HG03045 (cell line): ENCODE results near the gene SMURF2.

ENCODE experiments used
- ATAC-seq: cut with Tn5 transposase; IDR thresholded peaks from one replicate; pipeline ENCODE4 v1.9.1; 2021; ENCODE audit warnings: mild to moderate bottlenecking, moderate library complexity; ENCODE audit not compliant: unreplicated experiment

The SMURF2 gene

DNA sequence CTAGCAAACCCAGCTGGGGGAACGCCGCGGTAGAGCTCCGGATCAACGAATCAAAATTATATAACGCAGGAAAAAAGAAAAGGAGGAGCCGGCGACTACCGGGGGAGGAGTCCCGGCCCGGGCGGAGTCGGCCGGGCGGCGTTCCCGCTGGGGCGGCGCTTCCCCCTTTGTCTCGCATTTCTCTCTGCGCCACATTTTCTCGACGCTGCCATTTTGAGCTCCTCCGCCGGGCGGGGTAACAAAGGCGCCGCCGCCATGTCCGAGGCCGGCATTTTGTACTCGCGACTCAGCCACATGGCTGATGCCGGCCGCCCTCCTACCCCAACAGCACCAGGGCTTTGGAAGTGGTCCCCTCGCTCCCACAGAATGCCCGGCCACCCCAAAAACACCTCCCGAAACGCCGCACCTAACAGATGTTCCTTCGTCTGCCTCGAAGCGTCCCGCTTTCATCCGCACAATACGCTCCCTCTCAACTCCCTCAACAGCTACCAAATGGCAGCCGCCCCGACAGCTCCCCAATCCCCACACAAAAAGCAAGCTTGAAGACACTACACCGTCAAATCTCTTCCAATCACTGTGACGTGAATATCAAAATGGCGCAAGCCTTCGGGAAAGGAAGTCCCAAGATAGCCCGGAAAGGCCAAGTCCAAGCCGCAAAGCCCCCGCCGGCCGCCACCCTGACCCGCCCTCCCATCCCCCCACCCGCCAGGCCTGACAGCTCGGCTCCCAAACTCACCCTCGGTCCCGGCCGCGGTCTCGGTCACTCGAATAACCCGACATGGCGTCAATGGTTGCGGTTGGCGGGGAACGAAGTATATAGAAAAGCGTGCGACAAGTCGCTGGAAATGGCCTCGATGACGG lies 156.5 kb downstream of the SMURF2 start:
- ATAC-seq = peak; percentile 24

- no peak for ATAC-seq
Observed at GRCh38 chr17:64504769-64505339, 157.3 kb downstream of the SMURF2 start.

GRCh38 chr17:64503821-64504768 lies 158.0 kb downstream of the SMURF2 start:
- no peak for ATAC-seq

DNA sequence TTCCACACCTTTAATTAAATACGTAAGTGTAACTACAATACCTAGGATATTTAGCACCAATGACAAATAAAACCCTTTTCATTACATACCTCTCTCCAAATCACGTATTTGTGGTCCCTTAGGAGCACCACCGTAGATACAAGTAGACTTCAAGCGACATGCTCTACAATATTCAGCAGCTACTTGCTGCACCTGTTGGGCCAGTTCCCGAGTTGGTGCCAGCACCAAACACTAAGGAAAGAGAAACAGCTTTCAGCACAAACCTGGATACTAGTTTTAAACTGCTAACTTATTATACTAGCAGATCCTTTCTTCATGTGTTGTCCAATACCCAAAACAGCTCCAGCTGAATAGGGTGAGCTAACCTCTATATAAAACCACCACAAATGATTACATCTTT lies 158.8 kb downstream of the SMURF2 start:
- no peak for ATAC-seq

DNA sequence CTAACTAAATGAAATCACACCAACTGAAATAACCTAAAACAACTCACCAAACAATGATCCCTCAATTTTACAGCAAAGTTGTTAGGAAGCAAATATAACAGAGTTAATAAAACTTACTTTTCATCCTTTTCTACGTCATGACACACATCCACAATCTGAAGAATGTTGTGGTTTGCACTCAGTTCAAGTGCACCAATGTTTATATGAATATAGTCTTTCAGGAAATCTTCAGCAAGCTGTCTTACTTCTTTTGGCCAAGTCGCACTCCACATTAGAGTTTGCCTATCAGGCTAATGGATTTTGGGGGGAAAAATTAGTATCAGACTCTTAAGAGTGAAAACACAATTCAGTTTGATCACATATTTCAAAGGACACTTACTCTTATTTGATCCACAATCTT lies 159.3 kb downstream of the SMURF2 start:
- no peak for ATAC-seq

DNA sequence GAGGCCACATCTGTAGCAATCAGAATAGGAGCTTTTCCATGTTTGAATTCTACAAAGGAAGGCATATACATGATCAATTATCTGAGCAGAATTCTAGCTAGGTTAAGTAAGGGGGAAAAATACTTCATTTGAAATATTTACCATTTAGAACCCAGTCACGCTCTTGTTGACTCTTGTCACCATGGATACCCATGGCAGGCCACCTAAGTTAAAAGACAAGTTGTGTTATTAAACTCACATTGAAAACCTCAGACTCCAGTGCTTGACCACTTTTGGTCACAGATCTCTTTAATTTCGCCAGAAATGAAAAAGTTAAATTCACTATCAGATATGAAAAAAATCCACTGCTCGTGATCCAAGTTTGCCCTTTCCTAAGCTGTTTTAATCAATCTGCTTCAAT lies 160.1 kb downstream of the SMURF2 start:
- no peak for ATAC-seq

- ATAC-seq = no peak
Observed at GRCh38 chr17:64500862-64501765, 161.0 kb downstream of the SMURF2 start.

DNA sequence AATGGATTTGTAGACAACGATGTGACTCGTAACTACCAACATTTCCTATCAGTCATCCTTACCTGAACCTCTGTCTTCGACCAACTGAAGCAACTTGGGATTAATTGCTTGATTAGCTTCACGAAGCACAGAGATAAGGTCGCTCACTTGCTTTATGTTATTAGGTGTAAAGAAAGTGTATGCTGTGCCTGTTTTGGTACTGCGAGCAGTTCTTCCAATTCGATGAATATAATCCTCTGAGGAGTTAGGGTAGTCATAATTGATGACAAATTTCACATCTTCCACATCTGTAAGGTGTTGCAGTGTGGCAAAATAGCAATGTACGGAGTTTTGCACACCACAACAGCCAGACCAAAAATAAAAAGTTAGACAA lies 161.6 kb downstream of the SMURF2 start:
- ATAC-seq = no peak

DNA sequence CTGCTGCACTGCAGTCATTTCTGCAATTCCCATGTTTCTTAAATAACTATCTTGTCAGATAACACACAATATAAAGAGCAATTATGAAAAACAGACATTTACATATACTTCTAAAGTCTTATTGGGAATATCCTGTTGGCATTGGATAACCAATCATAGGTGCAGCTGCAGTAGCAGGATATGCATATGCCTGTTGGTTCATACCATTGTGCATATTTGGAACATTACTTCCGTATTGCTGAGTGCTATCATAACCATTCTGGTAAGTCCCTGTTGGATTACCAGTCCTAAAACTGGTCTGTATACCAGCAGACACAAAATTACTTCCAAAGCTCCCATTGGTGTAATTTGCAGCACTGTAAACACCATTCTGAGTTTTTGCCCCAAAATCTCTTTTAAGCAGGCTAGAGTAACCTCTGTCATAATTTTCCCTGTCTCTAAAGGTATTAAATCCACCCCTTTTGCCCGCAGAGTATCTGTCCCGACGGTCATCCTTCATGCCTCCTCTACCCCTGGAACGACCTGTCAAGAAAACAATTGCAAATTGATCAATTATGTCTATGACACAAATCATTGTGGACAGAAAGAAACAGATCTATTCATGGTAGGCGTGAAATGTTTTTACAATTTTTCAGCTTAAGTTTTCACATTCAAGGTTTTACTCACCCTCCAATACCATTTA lies 162.2 kb downstream of the SMURF2 start:
- ATAC-seq = no peak

DNA sequence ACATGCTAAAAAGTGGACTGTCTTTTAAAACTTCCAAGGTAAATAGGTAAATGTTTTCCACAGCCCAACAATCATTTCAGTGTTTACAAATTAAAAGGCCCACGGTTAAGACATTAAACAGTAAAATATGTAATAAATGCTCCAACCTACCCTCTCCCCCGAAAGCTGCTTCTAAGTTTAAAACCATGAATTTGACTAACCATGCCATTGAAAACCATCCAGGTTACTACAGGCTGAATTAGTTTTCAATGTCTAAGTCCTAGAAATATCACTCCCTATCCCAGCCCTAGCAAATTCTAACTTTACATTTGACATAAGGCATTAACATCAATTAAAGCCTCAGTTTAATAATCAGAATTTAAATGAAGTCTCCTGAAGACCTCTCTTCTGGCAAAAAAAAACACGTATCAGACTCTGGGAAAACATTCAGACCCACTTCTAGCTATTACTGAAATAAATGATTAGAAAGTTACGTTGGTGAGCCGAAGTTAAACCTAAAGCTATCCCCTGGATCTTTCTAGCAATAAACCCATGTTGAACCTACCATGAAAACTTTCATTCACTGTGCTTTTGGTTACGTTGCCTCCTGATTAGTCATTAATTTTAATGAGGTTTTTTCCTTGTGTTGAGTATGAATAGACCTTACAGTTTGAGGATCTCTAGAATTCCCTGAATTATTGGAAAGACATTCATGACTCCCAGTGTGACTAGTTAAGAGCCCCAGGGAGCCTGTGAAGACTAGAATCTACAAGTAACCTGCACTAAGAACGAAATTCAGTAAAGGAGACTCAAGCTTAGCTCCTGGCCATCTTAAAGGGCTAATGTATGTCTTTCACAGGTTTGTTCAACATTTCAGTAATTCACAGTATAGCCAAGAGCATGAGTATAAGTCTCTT lies 163.6 kb downstream of the SMURF2 start:
- ATAC-seq = no peak

- no peak for ATAC-seq
Observed at GRCh38 chr17:64497565-64498035, 164.5 kb downstream of the SMURF2 start.

GRCh38 chr17:64496786-64497564 lies 165.1 kb downstream of the SMURF2 start, which contains the start of gene POLG2:
Gene POLG2, minus strand, starts transcription at chr17:64497054. Its CDS starts 86 bp downstream, at chr17:64496968.
- peak; percentile 83 for ATAC-seq

- ATAC-seq = peak; percentile 30
Observed at GRCh38 chr17:64496348-64496785, 165.7 kb downstream of the SMURF2 start.
